Lower leg skin (tissue), 3 donors: ENCODE data around the gene ABHD1.

Source experiments
- CTCF ChIP-seq, 3 donors: fragments of 450-650 bp; IDR thresholded peaks; one replicate each; pipeline ENCODE4 v1.5.1; 2016; ENCODE audit warnings: antibody characterized with exemption in 3 of 3, mild to moderate bottlenecking in 3 of 3, moderate library complexity in 2 of 3
- POLR2A ChIP-seq, 2 donors: fragments of 450-650 bp; IDR thresholded peaks; one replicate each; pipeline ENCODE4 v1.6.1; 2016 to 2017; ENCODE audit warnings: antibody characterized with exemption in 2 of 2, mild to moderate bottlenecking in 1 of 2, moderate library complexity in 1 of 2

GRCh38 chr2:27083410-27084296 lies 40.0 kb upstream of the ABHD1 start:
- TF ChIP-seq CTCF (IDR thresholded peaks at IDR 0.05) (no peak), POLR2A (IDR thresholded peaks at IDR 0.05) (no peak)
